ENCODE results near the gene BTN3A1. TPM values are rescaled to one million over a fixed set of nuclear protein-coding genes. Genes with fewer than 3 reads are reported as not detected.

The BTN3A1 gene
- total and polyA plus RNA-seq, 2 of the 13 experiments (the other 11 are each of a cell fraction or from before 2014, with no cell fraction given) = 13.3 to 14.0 TPM

DNA sequence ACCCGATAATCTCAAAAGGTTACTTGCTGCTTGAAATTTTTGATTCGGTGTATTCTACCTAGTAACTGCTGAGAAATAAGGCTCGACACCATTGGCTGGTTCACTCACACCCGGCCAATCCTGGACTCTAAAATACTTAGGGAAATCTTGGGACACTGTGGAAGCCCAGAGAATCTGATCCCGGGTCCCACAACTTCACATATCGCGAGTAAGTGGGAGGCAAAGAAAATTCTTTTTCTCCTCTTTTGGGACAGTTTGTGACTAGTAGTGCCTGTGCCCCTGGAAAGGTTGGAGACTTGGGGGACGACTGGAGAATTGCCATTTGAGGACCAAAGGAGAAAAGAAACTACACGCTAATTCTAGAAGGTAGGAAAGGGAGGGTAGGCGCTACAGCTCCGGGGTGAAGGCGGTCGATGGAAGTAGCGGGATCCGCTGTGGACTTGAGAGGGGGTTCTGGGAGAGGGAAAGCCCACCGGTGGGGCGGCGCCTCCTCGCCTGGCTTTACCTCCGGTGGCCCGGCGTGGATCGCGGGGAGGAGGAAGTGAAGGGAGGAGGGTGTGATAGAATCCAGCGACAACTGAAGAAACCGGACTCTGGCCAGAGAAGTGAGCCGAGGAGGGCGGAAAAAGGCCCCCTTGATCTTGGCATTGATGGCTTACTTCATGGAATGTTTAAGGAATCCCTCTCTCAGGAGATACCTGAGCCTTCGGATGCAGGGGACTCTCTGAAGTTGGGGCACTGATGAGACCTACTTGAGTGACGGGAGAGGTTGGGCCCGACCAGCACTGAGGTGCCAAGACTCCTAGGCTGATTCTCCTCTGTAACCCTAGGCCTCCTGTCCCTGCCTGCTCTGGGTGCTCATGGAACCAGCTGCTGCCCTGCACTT lies 19.4 kb downstream of the BTN3A1 start (continued):
- TF ChIP-seq ZNF83 (CRISPR knock-in tag; IDR thresholded peaks at IDR 0.05; ENCODE audit: borderline replicate concordance) = 0 out of 2 replicates have a peak, but pooled peaks have one; percentile 62
- no peak for TF ChIP-seq NFIC (IDR thresholded peaks at IDR 0.05; ENCODE audit: low read length)
- no peak for TF ChIP-seq ZZZ3 (CRISPR knock-in tag; IDR thresholded peaks at IDR 0.05; ENCODE audit: borderline replicate concordance)
- peak; percentile 72; the same call in 1 of the 2 replicates for TF ChIP-seq ZNF878 (CRISPR knock-in tag; IDR thresholded peaks at IDR 0.05)
- TF ChIP-seq SIN3B (IDR thresholded peaks at IDR 0.05; ENCODE audit: low read length) = no peak
- TF ChIP-seq MTF1 (CRISPR knock-in tag; IDR thresholded peaks at IDR 0.05) = peak; percentile 74; the same call in 1 of the 2 replicates
- no peak for TF ChIP-seq NONO (IDR thresholded peaks at IDR 0.05)
- peak; percentile 9; the same call in 1 of the 2 replicates for TF ChIP-seq NONO (CRISPR knock-in tag; conservative IDR thresholded peaks at IDR 0.05)
- TF ChIP-seq, protein P1, sequence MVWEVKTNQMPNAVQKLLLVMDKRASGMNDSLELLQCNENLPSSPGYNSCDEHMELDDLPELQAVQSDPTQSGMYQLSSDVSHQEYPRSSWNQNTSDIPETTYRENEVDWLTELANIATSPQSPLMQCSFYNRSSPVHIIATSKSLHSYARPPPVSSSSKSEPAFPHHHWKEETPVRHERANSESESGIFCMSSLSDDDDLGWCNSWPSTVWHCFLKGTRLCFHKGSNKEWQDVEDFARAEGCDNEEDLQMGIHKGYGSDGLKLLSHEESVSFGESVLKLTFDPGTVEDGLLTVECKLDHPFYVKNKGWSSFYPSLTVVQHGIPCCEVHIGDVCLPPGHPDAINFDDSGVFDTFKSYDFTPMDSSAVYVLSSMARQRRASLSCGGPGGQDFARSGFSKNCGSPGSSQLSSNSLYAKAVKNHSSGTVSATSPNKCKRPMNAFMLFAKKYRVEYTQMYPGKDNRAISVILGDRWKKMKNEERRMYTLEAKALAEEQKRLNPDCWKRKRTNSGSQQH (CRISPR knock-in tag; IDR thresholded peaks at IDR 0.05; ENCODE audit: low read depth) = no peak; the same call in 1 of the 2 replicates
- TF ChIP-seq, protein P2, sequence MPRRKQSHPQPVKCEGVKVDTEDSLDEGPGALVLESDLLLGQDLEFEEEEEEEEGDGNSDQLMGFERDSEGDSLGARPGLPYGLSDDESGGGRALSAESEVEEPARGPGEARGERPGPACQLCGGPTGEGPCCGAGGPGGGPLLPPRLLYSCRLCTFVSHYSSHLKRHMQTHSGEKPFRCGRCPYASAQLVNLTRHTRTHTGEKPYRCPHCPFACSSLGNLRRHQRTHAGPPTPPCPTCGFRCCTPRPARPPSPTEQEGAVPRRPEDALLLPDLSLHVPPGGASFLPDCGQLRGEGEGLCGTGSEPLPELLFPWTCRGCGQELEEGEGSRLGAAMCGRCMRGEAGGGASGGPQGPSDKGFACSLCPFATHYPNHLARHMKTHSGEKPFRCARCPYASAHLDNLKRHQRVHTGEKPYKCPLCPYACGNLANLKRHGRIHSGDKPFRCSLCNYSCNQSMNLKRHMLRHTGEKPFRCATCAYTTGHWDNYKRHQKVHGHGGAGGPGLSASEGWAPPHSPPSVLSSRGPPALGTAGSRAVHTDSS (CRISPR knock-in tag; conservative IDR thresholded peaks at IDR 0.05) = no peak
- no peak for TF ChIP-seq CBX2 (IDR thresholded peaks at IDR 0.05; ENCODE audit: low read depth, low read length)
- no peak for TF ChIP-seq CBX2 (CRISPR knock-in tag; IDR thresholded peaks at IDR 0.05; ENCODE audit: low read depth)
- no peak for TF ChIP-seq FOXA1 (IDR thresholded peaks at IDR 0.05)
- 0 out of 2 replicates have a peak, but pooled peaks have one; percentile 7 for TF ChIP-seq FOXA1 (CRISPR knock-in tag; IDR thresholded peaks at IDR 0.05)
- no peak for TF ChIP-seq DNMT1 (CRISPR knock-in tag; IDR thresholded peaks at IDR 0.05)
- no peak for TF ChIP-seq MATR3 (CRISPR knock-in tag; IDR thresholded peaks at IDR 0.05)
- TF ChIP-seq DBP (CRISPR knock-in tag; IDR thresholded peaks at IDR 0.05; ENCODE audit: not compliant biosample characterization) = no peak
- TF ChIP-seq ATF7 (IDR thresholded peaks at IDR 0.05) = no peak
- no peak for TF ChIP-seq ATF7 (CRISPR knock-in tag; IDR thresholded peaks at IDR 0.05)
- TF ChIP-seq, protein P3, sequence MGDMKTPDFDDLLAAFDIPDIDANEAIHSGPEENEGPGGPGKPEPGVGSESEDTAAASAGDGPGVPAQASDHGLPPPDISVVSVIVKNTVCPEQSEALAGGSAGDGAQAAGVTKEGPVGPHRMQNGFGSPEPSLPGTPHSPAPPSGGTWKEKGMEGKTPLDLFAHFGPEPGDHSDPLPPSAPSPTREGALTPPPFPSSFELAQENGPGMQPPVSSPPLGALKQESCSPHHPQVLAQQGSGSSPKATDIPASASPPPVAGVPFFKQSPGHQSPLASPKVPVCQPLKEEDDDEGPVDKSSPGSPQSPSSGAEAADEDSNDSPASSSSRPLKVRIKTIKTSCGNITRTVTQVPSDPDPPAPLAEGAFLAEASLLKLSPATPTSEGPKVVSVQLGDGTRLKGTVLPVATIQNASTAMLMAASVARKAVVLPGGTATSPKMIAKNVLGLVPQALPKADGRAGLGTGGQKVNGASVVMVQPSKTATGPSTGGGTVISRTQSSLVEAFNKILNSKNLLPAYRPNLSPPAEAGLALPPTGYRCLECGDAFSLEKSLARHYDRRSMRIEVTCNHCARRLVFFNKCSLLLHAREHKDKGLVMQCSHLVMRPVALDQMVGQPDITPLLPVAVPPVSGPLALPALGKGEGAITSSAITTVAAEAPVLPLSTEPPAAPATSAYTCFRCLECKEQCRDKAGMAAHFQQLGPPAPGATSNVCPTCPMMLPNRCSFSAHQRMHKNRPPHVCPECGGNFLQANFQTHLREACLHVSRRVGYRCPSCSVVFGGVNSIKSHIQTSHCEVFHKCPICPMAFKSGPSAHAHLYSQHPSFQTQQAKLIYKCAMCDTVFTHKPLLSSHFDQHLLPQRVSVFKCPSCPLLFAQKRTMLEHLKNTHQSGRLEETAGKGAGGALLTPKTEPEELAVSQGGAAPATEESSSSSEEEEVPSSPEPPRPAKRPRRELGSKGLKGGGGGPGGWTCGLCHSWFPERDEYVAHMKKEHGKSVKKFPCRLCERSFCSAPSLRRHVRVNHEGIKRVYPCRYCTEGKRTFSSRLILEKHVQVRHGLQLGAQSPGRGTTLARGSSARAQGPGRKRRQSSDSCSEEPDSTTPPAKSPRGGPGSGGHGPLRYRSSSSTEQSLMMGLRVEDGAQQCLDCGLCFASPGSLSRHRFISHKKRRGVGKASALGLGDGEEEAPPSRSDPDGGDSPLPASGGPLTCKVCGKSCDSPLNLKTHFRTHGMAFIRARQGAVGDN (CRISPR knock-in tag; IDR thresholded peaks at IDR 0.05) = peak; percentile 80
- peak; percentile 43 for TF ChIP-seq ZNF883 (CRISPR knock-in tag; IDR thresholded peaks at IDR 0.05; ENCODE audit: not compliant biosample characterization)
- no peak for TF ChIP-seq ZNF563 (CRISPR knock-in tag; IDR thresholded peaks at IDR 0.05)
- no peak for TF ChIP-seq KDM6A (CRISPR knock-in tag; IDR thresholded peaks at IDR 0.05; ENCODE audit: low read depth)
- TF ChIP-seq ZNF205 (CRISPR knock-in tag; IDR thresholded peaks at IDR 0.05) = no peak
